T-helper 2 cell treated with Interferon-gamma antibody and Interleukin-4, amounts not matched to agents 5 μg/mL and 100 μg/mL, for 36 hours (primary cell): ENCODE data around the gene PCDHA8.
"Not testable (repeated sequence)": the region's sequence is repeated elsewhere in the genome, so short reads cannot be mapped to it uniquely, and the experiment has no call there.

ENCODE experiments used
- DNase-seq: peaks from one replicate; pipeline ENCODE4 v3.0.0; 2021; ENCODE audit warnings: low spot score
- H3K27ac Mint-ChIP-seq: one replicate; pipeline ENCODE4 v1.8.0; 2021; ENCODE audit warnings: mild to moderate bottlenecking, mixed read lengths
- H3K27me3 Mint-ChIP-seq: one replicate; pipeline ENCODE4 v1.8.0; 2021; ENCODE audit warnings: low read depth, mixed read lengths
- H3K36me3 Mint-ChIP-seq: one replicate; pipeline ENCODE4 v1.8.0; 2021; ENCODE audit warnings: low read depth, mixed read lengths
- H3K4me1 Mint-ChIP-seq: one replicate; pipeline ENCODE4 v1.8.0; 2021; ENCODE audit warnings: low read depth, mixed read lengths
- H3K4me3 Mint-ChIP-seq: one replicate; pipeline ENCODE4 v1.8.0; 2022; ENCODE audit warnings: mild to moderate bottlenecking, moderate library complexity, mixed read lengths
- H3K9me3 Mint-ChIP-seq: one replicate; pipeline ENCODE4 v1.8.0; 2021; ENCODE audit warnings: mixed read lengths

The PCDHA8 gene, protein sequence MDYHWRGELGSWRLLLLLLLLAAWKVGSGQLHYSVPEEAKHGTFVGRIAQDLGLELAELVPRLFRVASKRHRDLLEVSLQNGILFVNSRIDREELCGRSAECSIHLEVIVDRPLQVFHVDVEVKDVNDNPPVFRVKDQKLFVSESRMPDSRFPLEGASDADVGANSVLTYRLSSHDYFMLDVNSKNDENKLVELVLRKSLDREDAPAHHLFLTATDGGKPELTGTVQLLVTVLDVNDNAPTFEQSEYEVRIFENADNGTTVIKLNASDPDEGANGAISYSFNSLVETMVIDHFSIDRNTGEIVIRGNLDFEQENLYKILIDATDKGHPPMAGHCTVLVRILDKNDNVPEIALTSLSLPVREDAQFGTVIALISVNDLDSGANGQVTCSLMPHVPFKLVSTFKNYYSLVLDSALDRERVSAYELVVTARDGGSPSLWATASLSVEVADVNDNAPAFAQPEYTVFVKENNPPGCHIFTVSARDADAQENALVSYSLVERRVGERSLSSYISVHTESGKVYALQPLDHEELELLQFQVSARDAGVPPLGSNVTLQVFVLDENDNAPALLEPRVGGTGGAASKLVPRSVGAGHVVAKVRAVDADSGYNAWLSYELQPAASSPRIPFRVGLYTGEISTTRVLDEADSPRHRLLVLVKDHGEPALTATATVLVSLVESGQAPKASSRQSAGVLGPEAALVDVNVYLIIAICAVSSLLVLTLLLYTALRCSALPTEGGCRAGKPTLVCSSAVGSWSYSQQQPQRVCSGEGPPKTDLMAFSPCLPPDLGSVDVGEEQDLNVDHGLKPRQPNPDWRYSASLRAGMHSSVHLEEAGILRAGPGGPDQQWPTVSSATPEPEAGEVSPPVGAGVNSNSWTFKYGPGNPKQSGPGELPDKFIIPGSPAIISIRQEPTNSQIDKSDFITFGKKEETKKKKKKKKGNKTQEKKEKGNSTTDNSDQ

DNA sequence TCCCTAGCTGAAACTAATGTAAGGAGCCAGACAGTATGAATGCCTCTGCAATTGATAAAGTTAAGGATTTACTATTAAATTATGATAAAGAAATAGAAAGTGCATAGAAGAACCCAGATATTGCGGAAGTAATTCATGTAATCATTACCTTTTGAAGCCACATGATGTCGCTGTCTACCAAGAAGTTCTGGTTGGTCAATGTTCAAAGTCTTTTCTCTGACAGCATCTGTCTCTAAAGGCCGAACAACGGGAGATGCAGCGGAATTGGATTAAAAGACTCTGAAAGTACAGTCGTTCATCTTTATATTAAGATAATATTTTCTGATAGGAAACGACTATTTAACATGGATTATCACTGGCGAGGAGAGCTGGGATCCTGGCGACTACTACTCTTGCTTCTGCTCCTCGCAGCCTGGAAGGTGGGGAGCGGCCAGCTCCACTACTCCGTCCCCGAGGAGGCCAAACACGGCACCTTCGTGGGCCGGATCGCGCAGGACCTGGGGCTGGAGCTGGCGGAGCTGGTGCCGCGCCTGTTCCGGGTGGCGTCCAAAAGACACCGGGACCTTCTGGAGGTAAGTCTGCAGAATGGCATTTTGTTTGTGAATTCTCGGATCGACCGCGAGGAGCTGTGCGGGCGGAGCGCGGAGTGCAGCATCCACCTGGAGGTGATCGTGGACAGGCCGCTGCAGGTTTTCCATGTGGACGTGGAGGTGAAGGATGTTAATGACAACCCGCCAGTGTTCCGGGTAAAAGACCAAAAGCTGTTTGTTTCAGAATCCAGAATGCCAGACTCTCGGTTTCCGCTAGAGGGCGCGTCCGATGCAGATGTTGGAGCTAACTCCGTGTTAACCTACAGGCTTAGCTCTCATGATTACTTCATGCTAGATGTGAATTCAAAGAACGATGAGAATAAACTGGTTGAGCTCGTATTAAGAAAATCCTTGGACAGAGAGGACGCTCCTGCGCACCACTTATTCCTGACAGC lies at the start of gene PCDHA8:
Gene PCDHA8, plus strand, starts transcription at position 210 of the 985 bp plus-strand sequence. Its CDS starts 135 bp downstream, at position 345.
- no peak for DNase-seq
- Mint-ChIP-seq H3K27me3 (no peaks in the 10 kb centered on the region), H3K27ac (no peak within 1 kb of the TSS), H3K4me1 (no peaks in the 10 kb centered on the region), H3K36me3 (no peaks in the 10 kb centered on the region), H3K4me3 (no peak within 1 kb of the TSS), H3K9me3 (peaks cover 28% of the 10 kb centered on the region)

DNA sequence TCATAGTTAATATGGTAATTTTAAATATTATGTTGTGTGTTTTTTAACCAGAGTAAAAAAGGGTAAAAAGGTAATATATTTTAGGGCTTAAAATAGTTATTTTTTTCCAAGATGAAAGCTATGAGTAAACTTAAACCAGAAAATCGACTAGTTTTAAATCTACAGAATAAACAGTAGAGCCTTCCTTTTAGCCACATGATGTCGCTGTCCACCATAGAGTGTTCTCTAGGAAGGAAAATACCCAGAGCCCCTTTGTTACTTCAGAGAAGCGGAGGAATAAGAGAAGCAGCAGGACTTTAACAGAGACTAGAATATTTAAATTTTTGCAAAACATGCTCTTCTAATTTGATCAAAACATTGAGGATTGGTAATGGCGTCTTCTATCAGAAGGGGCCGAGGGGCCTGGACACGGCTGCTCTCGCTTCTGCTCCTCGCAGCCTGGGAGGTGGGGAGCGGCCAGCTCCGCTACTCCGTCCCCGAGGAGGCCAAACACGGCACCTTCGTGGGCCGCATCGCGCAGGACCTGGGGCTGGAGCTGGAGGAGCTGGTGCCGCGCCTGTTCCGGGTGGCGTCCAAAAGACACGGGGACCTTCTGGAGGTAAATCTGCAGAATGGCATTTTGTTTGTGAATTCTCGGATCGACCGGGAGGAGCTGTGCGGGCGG lies 46.3 kb upstream of the PCDHA8 start, which contains the start of gene PCDHA2:
Gene PCDHA2, plus strand, starts transcription at position 258 of the 664 bp plus-strand sequence.
- H3K36me3 Mint-ChIP-seq: no peaks in the 10 kb centered on the region
- no peak within 1 kb of the TSS for H3K27ac Mint-ChIP-seq
- no peaks in the 10 kb centered on the region for H3K4me1 Mint-ChIP-seq
- no peak for DNase-seq
- H3K27me3 Mint-ChIP-seq: no peaks in the 10 kb centered on the region
- peaks cover 36% of the 10 kb centered on the region for H3K9me3 Mint-ChIP-seq
- H3K4me3 Mint-ChIP-seq: no peak within 1 kb of the TSS

DNA sequence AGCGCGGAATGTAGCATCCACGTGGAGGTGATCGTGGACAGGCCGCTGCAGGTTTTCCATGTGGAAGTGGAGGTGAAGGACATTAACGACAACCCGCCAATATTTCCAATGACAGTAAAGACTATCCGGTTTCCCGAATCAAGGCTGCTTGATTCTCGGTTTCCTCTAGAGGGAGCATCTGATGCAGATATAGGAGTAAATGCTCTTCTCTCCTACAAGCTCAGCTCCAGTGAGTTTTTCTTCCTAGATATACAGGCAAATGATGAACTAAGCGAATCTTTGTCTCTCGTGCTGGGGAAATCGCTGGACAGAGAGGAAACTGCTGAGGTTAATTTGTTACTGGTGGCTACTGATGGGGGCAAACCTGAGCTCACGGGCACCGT lies 45.7 kb upstream of the PCDHA8 start:
- Mint-ChIP-seq H3K4me3 (no peak overlapping the region), H3K9me3 (peaks cover 39% of the 10 kb centered on the region), H3K27me3 (no peaks in the 10 kb centered on the region), H3K36me3 (no peaks in the 10 kb centered on the region), H3K4me1 (no peaks in the 10 kb centered on the region), H3K27ac (no peak overlapping the region)
- DNase-seq: no peak

DNA sequence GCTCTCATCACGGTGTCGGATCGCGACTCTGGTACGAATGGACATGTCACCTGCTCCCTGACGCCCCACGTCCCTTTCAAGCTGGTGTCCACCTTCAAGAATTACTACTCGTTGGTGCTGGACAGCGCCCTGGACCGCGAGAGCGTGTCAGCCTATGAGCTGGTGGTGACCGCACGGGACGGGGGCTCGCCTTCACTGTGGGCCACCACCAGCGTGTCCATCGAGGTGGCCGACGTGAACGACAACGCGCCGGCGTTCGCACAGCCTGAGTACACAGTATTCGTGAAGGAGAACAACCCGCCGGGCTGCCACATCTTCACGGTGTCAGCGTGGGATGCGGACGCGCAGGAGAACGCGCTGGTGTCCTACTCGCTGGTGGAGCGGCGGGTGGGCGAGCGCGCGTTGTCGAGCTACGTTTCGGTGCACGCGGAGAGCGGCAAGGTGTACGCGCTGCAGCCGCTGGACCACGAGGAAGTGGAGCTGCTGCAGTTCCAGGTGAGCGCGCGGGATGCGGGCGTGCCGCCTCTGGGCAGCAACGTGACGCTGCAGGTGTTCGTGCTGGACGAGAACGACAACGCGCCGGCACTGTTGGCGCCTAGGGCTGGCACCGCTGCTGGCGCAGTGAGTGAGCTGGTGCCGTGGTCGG lies 44.8 kb upstream of the PCDHA8 start:
- not testable (repeated sequence) for H3K36me3 Mint-ChIP-seq, H3K27ac Mint-ChIP-seq, H3K4me3 Mint-ChIP-seq, H3K27me3 Mint-ChIP-seq, H3K4me1 Mint-ChIP-seq, DNase-seq
- H3K9me3 Mint-ChIP-seq: peaks cover 35% of the 10 kb centered on the region

DNA sequence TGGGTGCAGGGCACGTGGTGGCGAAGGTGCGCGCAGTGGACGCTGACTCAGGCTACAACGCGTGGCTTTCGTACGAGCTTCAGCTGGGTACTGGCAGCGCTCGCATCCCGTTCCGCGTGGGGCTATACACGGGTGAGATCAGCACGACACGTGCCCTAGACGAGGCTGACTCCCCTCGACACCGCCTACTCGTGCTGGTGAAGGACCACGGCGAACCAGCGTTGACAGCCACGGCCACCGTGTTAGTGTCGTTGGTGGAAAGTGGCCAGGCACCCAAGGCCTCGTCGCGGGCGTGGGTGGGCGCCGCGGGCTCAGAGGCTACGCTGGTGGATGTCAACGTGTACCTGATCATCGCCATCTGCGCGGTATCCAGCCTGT lies 44.3 kb upstream of the PCDHA8 start:
- no peak overlapping the region for H3K4me3 Mint-ChIP-seq
- DNase-seq: no peak
- H3K27ac Mint-ChIP-seq: no peak overlapping the region
- H3K9me3 Mint-ChIP-seq: peaks cover 35% of the 10 kb centered on the region
- H3K4me1 Mint-ChIP-seq: no peaks in the 10 kb centered on the region
- H3K36me3 Mint-ChIP-seq: no peaks in the 10 kb centered on the region
- H3K27me3 Mint-ChIP-seq: no peaks in the 10 kb centered on the region

DNA sequence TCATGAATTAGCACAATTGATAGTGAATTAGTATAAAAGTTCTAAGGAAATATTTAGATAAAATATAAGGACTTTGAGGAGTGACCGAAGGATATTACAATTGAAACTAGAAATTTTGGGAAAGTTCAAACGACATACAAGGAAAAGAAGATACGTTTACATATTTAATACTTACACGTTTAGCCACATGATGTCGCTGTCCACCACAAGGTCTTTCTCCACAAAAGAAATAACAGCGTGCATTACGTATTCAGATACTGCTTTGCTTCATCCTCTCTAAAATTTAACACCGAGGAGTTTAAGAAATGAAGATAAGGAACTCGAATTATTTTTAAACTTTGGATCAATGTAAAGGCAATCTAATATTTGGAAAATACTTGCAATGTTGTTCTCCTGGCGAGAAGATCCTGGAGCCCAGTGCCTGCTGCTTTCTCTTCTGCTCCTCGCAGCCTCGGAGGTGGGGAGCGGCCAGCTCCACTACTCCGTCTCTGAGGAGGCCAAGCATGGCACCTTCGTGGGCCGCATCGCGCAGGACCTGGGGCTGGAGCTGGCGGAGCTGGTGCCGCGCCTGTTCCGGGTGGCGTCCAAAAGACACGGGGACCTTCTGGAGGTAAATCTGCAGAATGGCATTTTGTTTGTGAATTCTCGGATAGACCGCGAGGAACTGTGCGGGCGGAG lies 40.0 kb upstream of the PCDHA8 start, which contains the start of gene PCDHA3:
Gene PCDHA3, plus strand, starts transcription at position 242 of the 678 bp plus-strand sequence.
- no peaks in the 10 kb centered on the region for H3K4me1 Mint-ChIP-seq
- H3K9me3 Mint-ChIP-seq: peaks cover 38% of the 10 kb centered on the region
- no peaks in the 10 kb centered on the region for H3K36me3 Mint-ChIP-seq
- H3K27ac Mint-ChIP-seq: no peak within 1 kb of the TSS
- H3K27me3 Mint-ChIP-seq: no peaks in the 10 kb centered on the region
- H3K4me3 Mint-ChIP-seq: no peak within 1 kb of the TSS
- no peak for DNase-seq

DNA sequence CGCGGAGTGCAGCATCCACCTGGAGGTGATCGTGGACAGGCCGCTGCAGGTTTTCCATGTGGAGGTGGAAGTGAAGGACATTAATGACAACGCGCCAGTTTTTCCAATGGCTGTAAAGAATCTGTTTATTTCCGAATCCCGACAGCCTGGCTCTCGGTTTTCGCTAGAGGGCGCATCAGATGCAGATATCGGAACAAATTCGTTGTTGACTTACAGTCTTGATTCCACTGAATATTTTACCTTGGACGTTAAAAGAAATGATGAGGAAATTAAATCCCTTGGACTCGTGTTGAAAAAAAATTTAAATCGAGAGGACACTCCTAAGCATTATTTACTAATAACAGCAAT lies 39.5 kb upstream of the PCDHA8 start:
- Mint-ChIP-seq H3K36me3 (no peaks in the 10 kb centered on the region), H3K4me3 (no peak overlapping the region), H3K9me3 (peaks cover 39% of the 10 kb centered on the region), H3K4me1 (no peaks in the 10 kb centered on the region), H3K27ac (no peak overlapping the region), H3K27me3 (no peaks in the 10 kb centered on the region)
- DNase-seq: no peak

DNA sequence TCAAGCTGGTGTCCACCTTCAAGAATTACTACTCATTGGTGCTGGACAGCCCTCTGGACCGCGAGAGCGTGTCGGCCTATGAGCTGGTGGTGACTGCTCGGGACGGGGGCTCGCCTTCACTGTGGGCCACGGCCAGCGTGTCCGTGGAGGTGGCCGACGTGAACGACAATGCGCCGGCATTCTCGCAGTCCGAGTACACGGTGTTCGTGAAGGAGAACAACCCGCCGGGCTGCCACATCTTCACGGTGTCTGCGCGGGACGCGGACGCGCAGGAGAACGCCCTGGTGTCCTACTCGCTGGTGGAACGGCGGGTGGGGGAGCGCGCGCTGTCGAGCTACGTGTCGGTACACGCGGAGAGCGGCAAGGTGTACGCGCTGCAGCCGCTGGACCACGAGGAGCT lies 38.6 kb upstream of the PCDHA8 start:
- H3K4me3 Mint-ChIP-seq, H3K27ac Mint-ChIP-seq: not testable (repeated sequence)

DNA sequence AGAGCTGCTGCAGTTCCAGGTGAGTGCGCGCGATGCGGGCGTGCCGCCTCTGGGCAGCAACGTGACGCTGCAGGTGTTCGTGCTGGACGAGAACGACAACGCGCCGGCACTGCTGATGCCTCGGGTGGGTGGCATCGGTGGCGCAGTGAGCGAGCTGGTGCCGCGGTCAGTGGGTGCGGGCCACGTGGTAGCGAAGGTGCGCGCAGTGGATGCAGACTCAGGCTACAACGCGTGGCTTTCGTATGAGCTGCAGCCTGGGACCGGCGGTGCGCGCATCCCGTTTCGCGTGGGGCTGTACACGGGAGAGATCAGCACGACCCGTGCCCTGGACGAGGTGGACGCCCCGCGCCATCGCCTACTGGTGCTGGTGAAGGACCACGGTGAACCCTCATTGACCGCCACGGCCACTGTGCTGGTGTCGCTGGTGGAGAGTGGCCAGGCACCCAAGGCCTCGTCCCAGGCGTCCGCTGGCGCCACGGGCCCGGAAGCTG lies 38.2 kb upstream of the PCDHA8 start:
- no peak overlapping the region for H3K27ac Mint-ChIP-seq
- peaks cover 43% of the 10 kb centered on the region for H3K9me3 Mint-ChIP-seq
- H3K27me3 Mint-ChIP-seq: no peaks in the 10 kb centered on the region
- no peak overlapping the region for H3K4me3 Mint-ChIP-seq
- H3K4me1 Mint-ChIP-seq: no peaks in the 10 kb centered on the region
- no peak for DNase-seq
- no peaks in the 10 kb centered on the region for H3K36me3 Mint-ChIP-seq

More for the DNA sequence above, 38.6 kb upstream of the PCDHA8 start:
- DNase-seq, H3K4me1 Mint-ChIP-seq, H3K27me3 Mint-ChIP-seq, H3K36me3 Mint-ChIP-seq: not testable (repeated sequence)
- peaks cover 40% of the 10 kb centered on the region for H3K9me3 Mint-ChIP-seq

DNA sequence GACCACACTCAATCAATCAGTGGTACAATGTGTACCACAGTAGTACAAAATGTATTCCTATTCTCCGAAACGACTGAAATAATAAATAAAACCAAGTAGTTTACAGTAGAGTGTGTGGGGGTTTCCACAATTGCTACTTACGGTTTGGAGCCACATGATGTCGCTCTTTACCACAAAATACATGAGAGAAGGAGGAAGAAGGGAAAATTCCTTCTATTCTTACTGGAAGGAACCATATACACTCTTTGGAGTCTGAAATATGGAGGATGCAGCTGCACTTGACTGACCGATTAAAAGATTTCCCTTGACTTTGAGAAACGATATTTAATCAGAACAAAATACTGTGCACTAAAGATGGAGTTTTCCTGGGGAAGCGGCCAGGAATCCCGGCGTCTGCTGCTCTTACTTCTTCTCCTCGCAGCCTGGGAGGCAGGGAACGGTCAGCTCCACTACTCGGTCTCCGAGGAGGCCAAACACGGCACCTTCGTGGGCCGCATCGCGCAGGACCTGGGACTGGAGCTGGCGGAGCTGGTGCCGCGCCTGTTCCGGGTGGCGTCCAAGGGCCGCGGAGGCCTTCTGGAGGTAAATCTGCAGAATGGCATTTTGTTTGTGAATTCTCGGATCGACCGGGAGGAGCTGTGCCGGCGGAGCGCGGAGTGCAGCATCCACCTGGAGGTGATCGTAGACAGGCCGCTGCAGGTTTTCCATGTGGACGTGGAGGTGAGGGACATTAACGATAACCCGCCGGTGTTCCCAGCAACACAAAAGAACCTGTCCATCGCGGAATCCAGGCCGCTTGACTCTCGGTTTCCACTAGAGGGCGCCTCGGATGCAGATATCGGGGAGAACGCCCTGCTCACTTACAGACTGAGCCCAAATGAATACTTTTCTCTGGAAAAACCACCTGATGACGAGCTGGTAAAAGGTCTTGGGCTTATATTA lies 33.9 kb upstream of the PCDHA8 start, which contains the start of gene PCDHA4:
Gene PCDHA4, plus strand, starts transcription at position 235 of the 942 bp plus-strand sequence.
- Mint-ChIP-seq H3K27ac (no peak within 1 kb of the TSS), H3K36me3 (no peaks in the 10 kb centered on the region), H3K4me3 (no peak within 1 kb of the TSS), H3K27me3 (no peaks in the 10 kb centered on the region), H3K4me1 (no peaks in the 10 kb centered on the region), H3K9me3 (peaks cover 42% of the 10 kb centered on the region)
- no peak for DNase-seq

DNA sequence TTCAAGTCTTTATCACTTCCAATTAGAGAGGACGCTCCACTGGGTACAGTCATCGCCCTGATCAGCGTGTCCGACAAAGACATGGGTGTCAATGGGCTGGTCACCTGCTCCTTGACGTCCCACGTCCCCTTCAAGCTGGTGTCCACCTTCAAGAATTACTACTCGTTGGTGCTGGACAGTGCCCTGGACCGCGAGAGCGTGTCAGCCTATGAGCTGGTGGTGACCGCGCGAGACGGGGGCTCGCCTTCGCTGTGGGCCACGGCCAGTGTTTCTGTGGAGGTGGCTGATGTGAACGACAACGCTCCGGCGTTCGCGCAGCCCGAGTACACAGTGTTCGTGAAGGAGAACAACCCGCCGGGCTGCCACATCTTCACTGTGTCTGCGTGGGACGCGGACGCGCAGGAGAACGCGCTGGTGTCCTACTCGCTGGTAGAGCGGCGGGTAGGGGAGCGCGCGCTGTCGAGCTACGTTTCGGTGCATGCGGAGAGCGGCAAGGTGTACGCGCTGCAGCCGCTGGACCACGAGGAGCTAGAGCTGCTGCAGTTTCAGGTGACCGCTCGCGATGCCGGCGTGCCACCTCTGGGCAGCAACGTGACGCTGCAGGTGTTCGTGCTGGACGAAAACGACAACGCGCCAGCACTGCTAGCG lies 32.6 kb upstream of the PCDHA8 start:
- not testable (repeated sequence) for DNase-seq, H3K27ac Mint-ChIP-seq, H3K36me3 Mint-ChIP-seq, H3K27me3 Mint-ChIP-seq, H3K4me1 Mint-ChIP-seq, H3K4me3 Mint-ChIP-seq
- H3K9me3 Mint-ChIP-seq: peaks cover 53% of the 10 kb centered on the region
